ENCODE data around the gene FSD2. TPM values are rescaled to one million over a fixed set of nuclear protein-coding genes. Genes with fewer than 3 reads are reported as not detected.
"Not testable (repeated sequence)": the region's sequence is repeated elsewhere in the genome, so short reads cannot be mapped to it uniquely, and the experiment has no call there.

The FSD2 gene
- total and polyA plus RNA-seq, 8 donors: 0.04 to 0.09 (median 0.05) TPM; not detected in 4

GRCh38 chr15:82828075-82828474 is 22.2 kb upstream of the FSD2 start:
- Histone ChIP-seq H3K4me3 (no peak overlapping the region), H3K9me3 (no peaks in the 10 kb centered on the region), H3K27ac (peak overlapping the region in 3 of 4 donors; percentile 0 to 9 (median 6)), H3K27me3 (no peaks in the 10 kb centered on the region), H3K4me1 (peaks cover 7 to 24% (median 9%) of the 10 kb centered on the region in 3 donors), H3K36me3 (peaks cover 0 to 63% (median 17%) of the 10 kb centered on the region in 3 donors)
- intact Hi-C loops (cut with DNase I): no loop called here
- DNase-seq: peak in 1 of 6 donors; percentile 36
- ATAC-seq: peak; percentile 49 to 70 (median 64)
- no peak for TF ChIP-seq CTCF (IDR thresholded peaks at IDR 0.05)
- no peak for FAIRE-seq
- 37 to 43% methylated on average over 1 of the region's 1 CpG for WGBS, 2 donors

- 75 to 78% methylated on average over 5 of the region's 5 CpGs for WGBS, 2 donors
- no peaks in the 10 kb centered on the region for H3K9me3 ChIP-seq
- no peaks in the 10 kb centered on the region for H3K27me3 ChIP-seq
- no peak overlapping the region for H3K4me3 ChIP-seq
- FAIRE-seq: no peak
- no peak for TF ChIP-seq CTCF (IDR thresholded peaks at IDR 0.05)
- peaks cover 6 to 7% (median 6%) of the 10 kb centered on the region in 3 donors for H3K4me1 ChIP-seq
- no peak overlapping the region for H3K27ac ChIP-seq
- no peak for ATAC-seq
- no peak for DNase-seq
- peaks cover under 1 to 65% (median 29%) of the 10 kb centered on the region in 3 donors for H3K36me3 ChIP-seq
- intact Hi-C loops (cut with DNase I): no loop called here
Measured at GRCh38 chr15:82823049-82823448, 17.2 kb upstream of the FSD2 start.

GRCh38 chr15:82821851-82822250 is 16.0 kb upstream of the FSD2 start:
- DNase-seq; H3K4me3 ChIP-seq; H3K27ac ChIP-seq; H3K27me3 ChIP-seq; H3K4me1 ChIP-seq; ATAC-seq; FAIRE-seq; H3K9me3 ChIP-seq; intact Hi-C loops (cut with DNase I): not testable (repeated sequence)
- peaks cover 3 to 70% (median 35%) of the 10 kb centered on the region in 3 donors for H3K36me3 ChIP-seq

- H3K4me3 ChIP-seq; intact Hi-C loops (cut with DNase I); ATAC-seq; H3K9me3 ChIP-seq; FAIRE-seq; H3K27me3 ChIP-seq; H3K4me1 ChIP-seq; H3K27ac ChIP-seq; DNase-seq: not testable (repeated sequence)
- peaks cover 3 to 70% (median 34%) of the 10 kb centered on the region in 3 donors for H3K36me3 ChIP-seq
- WGBS, 2 donors: 72 to 73% methylated on average over 3 of the region's 3 CpGs
Measured at GRCh38 chr15:82821396-82821795, 15.5 kb upstream of the FSD2 start.

- ATAC-seq (no peak), FAIRE-seq (peak; percentile 65), DNase-seq (no peak)
- Histone ChIP-seq H3K4me1 (peaks cover 0 to 3% (median 0%) of the 10 kb centered on the region in 3 donors), H3K36me3 (peaks cover 3 to 61% (median 31%) of the 10 kb centered on the region in 3 donors), H3K27ac (no peak overlapping the region), H3K4me3 (no peak overlapping the region), H3K9me3 (no peaks in the 10 kb centered on the region), H3K27me3 (no peaks in the 10 kb centered on the region)
- TF ChIP-seq CTCF (IDR thresholded peaks at IDR 0.05): no peak
- intact Hi-C loops (cut with DNase I): no loop called here
Measured at GRCh38 chr15:82820128-82820527, 14.3 kb upstream of the FSD2 start.

- DNase-seq (no peak), FAIRE-seq (no peak), ATAC-seq (no peak)
- peaks cover 2 to 20% (median 15%) of the 10 kb centered on the region in 3 donors for H3K36me3 ChIP-seq
- WGBS, 2 donors: 77 to 80% methylated on average over 4 of the region's 4 CpGs
- peaks cover 6 to 16% (median 9%) of the 10 kb centered on the region in 3 donors for H3K4me1 ChIP-seq
- no peak overlapping the region for H3K4me3 ChIP-seq
- no peaks in the 10 kb centered on the region for H3K9me3 ChIP-seq
- intact Hi-C loops (cut with DNase I): no loop called here
- H3K27ac ChIP-seq: no peak overlapping the region
- no peaks in the 10 kb centered on the region for H3K27me3 ChIP-seq
- TF ChIP-seq CTCF (IDR thresholded peaks at IDR 0.05): no peak
Measured at GRCh38 chr15:82812994-82813393, 7.1 kb upstream of the FSD2 start.
